AG09309 (cell line): ENCODE data around the gene NRXN3.

Experiments
- DNase-seq: peaks from one replicate; pipeline ENCODE4 v3.0.0-alpha.2; 2010; ENCODE audit warnings: low read depth
- H3K4me3 ChIP-seq: 2 replicates; pipeline ENCODE4 v1.5.1; 2011; ENCODE audit warnings: mild to moderate bottlenecking, low read depth, low read length, moderate library complexity; ENCODE audit not compliant: control insufficient read depth
- CTCF ChIP-seq: IDR thresholded peaks from 2 replicates; pipeline ENCODE4 v1.5.1; 2011; ENCODE audit warnings: mild to moderate bottlenecking, low read depth, low read length, inconsistent platforms; ENCODE audit not compliant: insufficient read depth, control insufficient read depth; ENCODE audit errors: missing control alignments

NRXN3 gene

GRCh38 chr14:78451319-78451695 lies 281.1 kb downstream of the NRXN3 start:
- no peak for DNase-seq
- no peak for TF ChIP-seq CTCF
- H3K4me3 ChIP-seq = no peak overlapping the region

- H3K4me3 ChIP-seq = no peak overlapping the region
- TF ChIP-seq CTCF = no peak
- DNase-seq = no peak
These were observed 285.8 kb downstream of the NRXN3 start for GRCh38 chr14:78455896-78456435.

- TF ChIP-seq CTCF = no peak
- H3K4me3 ChIP-seq = no peak overlapping the region
- DNase-seq = no peak
These were observed 299.8 kb downstream of the NRXN3 start for GRCh38 chr14:78469947-78470346.

GRCh38 chr14:78479127-78479780 lies 309.1 kb downstream of the NRXN3 start:
- TF ChIP-seq CTCF = no peak
- no peak for DNase-seq
- H3K4me3 ChIP-seq = no peak overlapping the region

- no peak for DNase-seq
- no peak for TF ChIP-seq CTCF
- no peak overlapping the region for H3K4me3 ChIP-seq
These were observed 313.9 kb downstream of the NRXN3 start for GRCh38 chr14:78484028-78484427.

GRCh38 chr14:78486081-78486480 lies 315.9 kb downstream of the NRXN3 start:
- TF ChIP-seq CTCF = no peak
- no peak overlapping the region for H3K4me3 ChIP-seq
- no peak for DNase-seq
